Measurements from ENCODE around the gene GPR146. TPM values are rescaled to one million over a fixed set of nuclear protein-coding genes. Genes with fewer than 3 reads are reported as not detected.
A peak's percentile ranks its signal among the peaks of the same experiment; 100 is the strongest.

GPR146 gene
- total RNA-seq, 1 experiment from 2014 or later = 0.92 TPM

DNA sequence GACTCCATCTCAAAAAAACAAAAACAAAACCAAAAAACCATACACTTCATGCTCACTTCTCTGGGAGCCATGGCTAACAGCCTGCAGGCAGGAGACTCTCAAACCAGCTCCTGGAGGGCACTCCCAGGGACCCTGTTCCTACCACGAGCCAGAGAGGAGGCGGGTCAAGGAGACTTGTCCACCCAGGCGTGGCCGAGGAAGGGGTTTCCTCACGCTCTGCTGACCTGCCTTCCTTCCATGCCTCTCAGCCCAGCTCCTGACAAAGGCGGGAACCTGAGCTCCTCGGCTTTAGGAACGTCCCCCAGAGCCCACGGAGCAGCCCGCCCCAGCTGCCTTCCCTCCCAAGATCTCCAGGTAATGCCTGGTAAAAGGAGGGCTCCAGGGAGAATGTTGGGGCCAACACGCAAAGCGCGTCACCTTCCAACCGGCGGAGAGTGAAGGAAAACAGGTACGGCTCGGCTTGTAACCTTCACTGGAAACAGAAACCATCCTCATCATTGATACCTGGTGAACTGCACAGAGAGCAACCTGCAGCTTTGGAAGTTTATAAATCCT, 9.5 kb downstream of the GPR146 start:
- CTCF ChIA-PET = interaction anchor here (1.1 to 1.8 kb wide), 4 partner anchors 9 to 123 kb away, joined by 3 to 12 read pairs (median 8); partner anchors contain the start of gene GPR146
- H3K4me3 Mint-ChIP-seq = no peak overlapping the region
- no peaks in the 10 kb centered on the region for H3K36me3 Mint-ChIP-seq
- no peaks in the 10 kb centered on the region for H3K27me3 Mint-ChIP-seq (ENCODE audit: low read depth)
- no peak for DNase-seq (ENCODE audit: low spot score)
- peaks cover 18% of the 10 kb centered on the region for H3K4me1 Mint-ChIP-seq
- ATAC-seq = no peak
- H3K27ac Mint-ChIP-seq = peak overlapping the region; percentile 81
- POLR2A ChIA-PET = no interaction called here
- TF ChIP-seq, protein P1, sequence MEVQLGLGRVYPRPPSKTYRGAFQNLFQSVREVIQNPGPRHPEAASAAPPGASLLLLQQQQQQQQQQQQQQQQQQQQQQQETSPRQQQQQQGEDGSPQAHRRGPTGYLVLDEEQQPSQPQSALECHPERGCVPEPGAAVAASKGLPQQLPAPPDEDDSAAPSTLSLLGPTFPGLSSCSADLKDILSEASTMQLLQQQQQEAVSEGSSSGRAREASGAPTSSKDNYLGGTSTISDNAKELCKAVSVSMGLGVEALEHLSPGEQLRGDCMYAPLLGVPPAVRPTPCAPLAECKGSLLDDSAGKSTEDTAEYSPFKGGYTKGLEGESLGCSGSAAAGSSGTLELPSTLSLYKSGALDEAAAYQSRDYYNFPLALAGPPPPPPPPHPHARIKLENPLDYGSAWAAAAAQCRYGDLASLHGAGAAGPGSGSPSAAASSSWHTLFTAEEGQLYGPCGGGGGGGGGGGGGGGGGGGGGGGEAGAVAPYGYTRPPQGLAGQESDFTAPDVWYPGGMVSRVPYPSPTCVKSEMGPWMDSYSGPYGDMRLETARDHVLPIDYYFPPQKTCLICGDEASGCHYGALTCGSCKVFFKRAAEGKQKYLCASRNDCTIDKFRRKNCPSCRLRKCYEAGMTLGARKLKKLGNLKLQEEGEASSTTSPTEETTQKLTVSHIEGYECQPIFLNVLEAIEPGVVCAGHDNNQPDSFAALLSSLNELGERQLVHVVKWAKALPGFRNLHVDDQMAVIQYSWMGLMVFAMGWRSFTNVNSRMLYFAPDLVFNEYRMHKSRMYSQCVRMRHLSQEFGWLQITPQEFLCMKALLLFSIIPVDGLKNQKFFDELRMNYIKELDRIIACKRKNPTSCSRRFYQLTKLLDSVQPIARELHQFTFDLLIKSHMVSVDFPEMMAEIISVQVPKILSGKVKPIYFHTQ (CRISPR knock-in tag; IDR thresholded peaks at IDR 0.05) = no peak
- TF ChIP-seq HMGA2 (CRISPR knock-in tag; IDR thresholded peaks at IDR 0.05) = no peak
- TF ChIP-seq CREB1 (CRISPR knock-in tag; IDR thresholded peaks at IDR 0.05) = no peak
- TF ChIP-seq, protein P2, sequence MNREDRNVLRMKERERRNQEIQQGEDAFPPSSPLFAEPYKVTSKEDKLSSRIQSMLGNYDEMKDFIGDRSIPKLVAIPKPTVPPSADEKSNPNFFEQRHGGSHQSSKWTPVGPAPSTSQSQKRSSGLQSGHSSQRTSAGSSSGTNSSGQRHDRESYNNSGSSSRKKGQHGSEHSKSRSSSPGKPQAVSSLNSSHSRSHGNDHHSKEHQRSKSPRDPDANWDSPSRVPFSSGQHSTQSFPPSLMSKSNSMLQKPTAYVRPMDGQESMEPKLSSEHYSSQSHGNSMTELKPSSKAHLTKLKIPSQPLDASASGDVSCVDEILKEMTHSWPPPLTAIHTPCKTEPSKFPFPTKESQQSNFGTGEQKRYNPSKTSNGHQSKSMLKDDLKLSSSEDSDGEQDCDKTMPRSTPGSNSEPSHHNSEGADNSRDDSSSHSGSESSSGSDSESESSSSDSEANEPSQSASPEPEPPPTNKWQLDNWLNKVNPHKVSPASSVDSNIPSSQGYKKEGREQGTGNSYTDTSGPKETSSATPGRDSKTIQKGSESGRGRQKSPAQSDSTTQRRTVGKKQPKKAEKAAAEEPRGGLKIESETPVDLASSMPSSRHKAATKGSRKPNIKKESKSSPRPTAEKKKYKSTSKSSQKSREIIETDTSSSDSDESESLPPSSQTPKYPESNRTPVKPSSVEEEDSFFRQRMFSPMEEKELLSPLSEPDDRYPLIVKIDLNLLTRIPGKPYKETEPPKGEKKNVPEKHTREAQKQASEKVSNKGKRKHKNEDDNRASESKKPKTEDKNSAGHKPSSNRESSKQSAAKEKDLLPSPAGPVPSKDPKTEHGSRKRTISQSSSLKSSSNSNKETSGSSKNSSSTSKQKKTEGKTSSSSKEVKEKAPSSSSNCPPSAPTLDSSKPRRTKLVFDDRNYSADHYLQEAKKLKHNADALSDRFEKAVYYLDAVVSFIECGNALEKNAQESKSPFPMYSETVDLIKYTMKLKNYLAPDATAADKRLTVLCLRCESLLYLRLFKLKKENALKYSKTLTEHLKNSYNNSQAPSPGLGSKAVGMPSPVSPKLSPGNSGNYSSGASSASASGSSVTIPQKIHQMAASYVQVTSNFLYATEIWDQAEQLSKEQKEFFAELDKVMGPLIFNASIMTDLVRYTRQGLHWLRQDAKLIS (CRISPR knock-in tag; IDR thresholded peaks at IDR 0.05; ENCODE audit: borderline replicate concordance) = no peak
- TF ChIP-seq, protein P3, sequence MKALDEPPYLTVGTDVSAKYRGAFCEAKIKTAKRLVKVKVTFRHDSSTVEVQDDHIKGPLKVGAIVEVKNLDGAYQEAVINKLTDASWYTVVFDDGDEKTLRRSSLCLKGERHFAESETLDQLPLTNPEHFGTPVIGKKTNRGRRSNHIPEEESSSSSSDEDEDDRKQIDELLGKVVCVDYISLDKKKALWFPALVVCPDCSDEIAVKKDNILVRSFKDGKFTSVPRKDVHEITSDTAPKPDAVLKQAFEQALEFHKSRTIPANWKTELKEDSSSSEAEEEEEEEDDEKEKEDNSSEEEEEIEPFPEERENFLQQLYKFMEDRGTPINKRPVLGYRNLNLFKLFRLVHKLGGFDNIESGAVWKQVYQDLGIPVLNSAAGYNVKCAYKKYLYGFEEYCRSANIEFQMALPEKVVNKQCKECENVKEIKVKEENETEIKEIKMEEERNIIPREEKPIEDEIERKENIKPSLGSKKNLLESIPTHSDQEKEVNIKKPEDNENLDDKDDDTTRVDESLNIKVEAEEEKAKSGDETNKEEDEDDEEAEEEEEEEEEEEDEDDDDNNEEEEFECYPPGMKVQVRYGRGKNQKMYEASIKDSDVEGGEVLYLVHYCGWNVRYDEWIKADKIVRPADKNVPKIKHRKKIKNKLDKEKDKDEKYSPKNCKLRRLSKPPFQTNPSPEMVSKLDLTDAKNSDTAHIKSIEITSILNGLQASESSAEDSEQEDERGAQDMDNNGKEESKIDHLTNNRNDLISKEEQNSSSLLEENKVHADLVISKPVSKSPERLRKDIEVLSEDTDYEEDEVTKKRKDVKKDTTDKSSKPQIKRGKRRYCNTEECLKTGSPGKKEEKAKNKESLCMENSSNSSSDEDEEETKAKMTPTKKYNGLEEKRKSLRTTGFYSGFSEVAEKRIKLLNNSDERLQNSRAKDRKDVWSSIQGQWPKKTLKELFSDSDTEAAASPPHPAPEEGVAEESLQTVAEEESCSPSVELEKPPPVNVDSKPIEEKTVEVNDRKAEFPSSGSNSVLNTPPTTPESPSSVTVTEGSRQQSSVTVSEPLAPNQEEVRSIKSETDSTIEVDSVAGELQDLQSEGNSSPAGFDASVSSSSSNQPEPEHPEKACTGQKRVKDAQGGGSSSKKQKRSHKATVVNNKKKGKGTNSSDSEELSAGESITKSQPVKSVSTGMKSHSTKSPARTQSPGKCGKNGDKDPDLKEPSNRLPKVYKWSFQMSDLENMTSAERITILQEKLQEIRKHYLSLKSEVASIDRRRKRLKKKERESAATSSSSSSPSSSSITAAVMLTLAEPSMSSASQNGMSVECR (CRISPR knock-in tag; IDR thresholded peaks at IDR 0.05; ENCODE audit: borderline replicate concordance) = no peak
- TF ChIP-seq GABPB1 (CRISPR knock-in tag; IDR thresholded peaks at IDR 0.05) = no peak
- no peak for TF ChIP-seq ZBTB21 (CRISPR knock-in tag; IDR thresholded peaks at IDR 0.05; ENCODE audit: borderline replicate concordance)
- no peak for TF ChIP-seq SP1 (CRISPR knock-in tag; conservative IDR thresholded peaks at IDR 0.05)
- TF ChIP-seq SMAD3 (CRISPR knock-in tag; IDR thresholded peaks at IDR 0.05; ENCODE audit: borderline replicate concordance) = no peak
- TF ChIP-seq, protein P4, sequence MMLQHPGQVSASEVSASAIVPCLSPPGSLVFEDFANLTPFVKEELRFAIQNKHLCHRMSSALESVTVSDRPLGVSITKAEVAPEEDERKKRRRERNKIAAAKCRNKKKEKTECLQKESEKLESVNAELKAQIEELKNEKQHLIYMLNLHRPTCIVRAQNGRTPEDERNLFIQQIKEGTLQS (CRISPR knock-in tag; conservative IDR thresholded peaks at IDR 0.05) = no peak
- TF ChIP-seq ZNF423 (CRISPR knock-in tag; IDR thresholded peaks at IDR 0.05) = no peak
- TF ChIP-seq, protein P5, sequence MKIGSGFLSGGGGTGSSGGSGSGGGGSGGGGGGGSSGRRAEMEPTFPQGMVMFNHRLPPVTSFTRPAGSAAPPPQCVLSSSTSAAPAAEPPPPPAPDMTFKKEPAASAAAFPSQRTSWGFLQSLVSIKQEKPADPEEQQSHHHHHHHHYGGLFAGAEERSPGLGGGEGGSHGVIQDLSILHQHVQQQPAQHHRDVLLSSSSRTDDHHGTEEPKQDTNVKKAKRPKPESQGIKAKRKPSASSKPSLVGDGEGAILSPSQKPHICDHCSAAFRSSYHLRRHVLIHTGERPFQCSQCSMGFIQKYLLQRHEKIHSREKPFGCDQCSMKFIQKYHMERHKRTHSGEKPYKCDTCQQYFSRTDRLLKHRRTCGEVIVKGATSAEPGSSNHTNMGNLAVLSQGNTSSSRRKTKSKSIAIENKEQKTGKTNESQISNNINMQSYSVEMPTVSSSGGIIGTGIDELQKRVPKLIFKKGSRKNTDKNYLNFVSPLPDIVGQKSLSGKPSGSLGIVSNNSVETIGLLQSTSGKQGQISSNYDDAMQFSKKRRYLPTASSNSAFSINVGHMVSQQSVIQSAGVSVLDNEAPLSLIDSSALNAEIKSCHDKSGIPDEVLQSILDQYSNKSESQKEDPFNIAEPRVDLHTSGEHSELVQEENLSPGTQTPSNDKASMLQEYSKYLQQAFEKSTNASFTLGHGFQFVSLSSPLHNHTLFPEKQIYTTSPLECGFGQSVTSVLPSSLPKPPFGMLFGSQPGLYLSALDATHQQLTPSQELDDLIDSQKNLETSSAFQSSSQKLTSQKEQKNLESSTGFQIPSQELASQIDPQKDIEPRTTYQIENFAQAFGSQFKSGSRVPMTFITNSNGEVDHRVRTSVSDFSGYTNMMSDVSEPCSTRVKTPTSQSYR (CRISPR knock-in tag; IDR thresholded peaks at IDR 0.05) = no peak
- TF ChIP-seq ZNF121 (CRISPR knock-in tag; IDR thresholded peaks at IDR 0.05) = no peak
- no peak for TF ChIP-seq FOXJ3 (CRISPR knock-in tag; IDR thresholded peaks at IDR 0.05; ENCODE audit: borderline replicate concordance)
- TF ChIP-seq, protein P6, sequence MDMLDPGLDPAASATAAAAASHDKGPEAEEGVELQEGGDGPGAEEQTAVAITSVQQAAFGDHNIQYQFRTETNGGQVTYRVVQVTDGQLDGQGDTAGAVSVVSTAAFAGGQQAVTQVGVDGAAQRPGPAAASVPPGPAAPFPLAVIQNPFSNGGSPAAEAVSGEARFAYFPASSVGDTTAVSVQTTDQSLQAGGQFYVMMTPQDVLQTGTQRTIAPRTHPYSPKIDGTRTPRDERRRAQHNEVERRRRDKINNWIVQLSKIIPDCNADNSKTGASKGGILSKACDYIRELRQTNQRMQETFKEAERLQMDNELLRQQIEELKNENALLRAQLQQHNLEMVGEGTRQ (CRISPR knock-in tag; IDR thresholded peaks at IDR 0.05) = no peak
- TF ChIP-seq NR3C1 (CRISPR knock-in tag; conservative IDR thresholded peaks at IDR 0.05; ENCODE audit: low read depth) = no peak
- no peak for TF ChIP-seq TP53 (CRISPR knock-in tag; IDR thresholded peaks at IDR 0.05)
- TF ChIP-seq ZNF317 (CRISPR knock-in tag; IDR thresholded peaks at IDR 0.05; ENCODE audit: borderline replicate concordance, low read depth) = no peak
- TF ChIP-seq SMAD4 (CRISPR knock-in tag; IDR thresholded peaks at IDR 0.05) = no peak
- no peaks in the 10 kb centered on the region for H3K9me3 Mint-ChIP-seq
